A549 (cell line): ENCODE data around the gene ATP13A1. TPM values are rescaled to one million over a fixed set of nuclear protein-coding genes. Genes with fewer than 3 reads are reported as not detected.

ENCODE experiments used
- ATAC-seq, 2 experiments: fragments of 200-7000 bp in 1 of 2; fragments of >200 bp in 1 of 2; cut with Nextera tagmentation in 1 of 2; cut with Tn5 transposase in 1 of 2; 3 replicates each; pipeline versions ENCODE4 v1.8.0 to v1.9.1; 2018 to 2020; ENCODE audit warnings: mild to moderate bottlenecking in 1 of 2, moderate library complexity in 1 of 2
- CTCF ChIA-PET: fragments of 300-600 bp; sonication (Branson Sonifier 250); formaldehyde crosslinking; extraction: SDS; loops from one replicate; lab custom pipeline; 2021; ENCODE audit warnings: antibody characterized with exemption, inconsistent platforms; lab: Yijun Ruan, JAX
- POLR2A ChIA-PET: fragments of 350-600 bp; formaldehyde crosslinking; extraction: SDS; loops from one replicate; lab custom pipeline; 2021; ENCODE audit warnings: antibody characterized with exemption, inconsistent platforms; lab: Yijun Ruan, JAX
- DNase-seq, 2 experiments: peaks; one replicate each; pipeline versions ENCODE4 v3.0.0 to v3.0.0-alpha.2; 2011 to 2016; ENCODE audit warnings: low read depth in 1 of 2, low spot score in 1 of 2
- FAIRE-seq: peaks from 2 replicates; lab custom pipeline; 2011; peaks lifted over from hg19 to GRCh38; lab: Jason Lieb, UNC
- H3K27ac ChIP-seq, 2 experiments: fragments of >200 bp; sonication (Bioruptor Twin); formaldehyde crosslinking; 3 replicates each; pipeline ENCODE4 v1.5.1; 2016 to 2017
- H3K4me1 ChIP-seq: fragments of >200 bp; sonication (Bioruptor Twin); formaldehyde crosslinking; 3 replicates; pipeline ENCODE4 v1.6.1; 2016
- H3K4me2 ChIP-seq: fragments of >200 bp; sonication (Bioruptor Twin); formaldehyde crosslinking; 3 replicates; pipeline ENCODE4 v1.6.1; 2016
- H3K4me3 ChIP-seq: fragments of >200 bp; sonication (Bioruptor Twin); formaldehyde crosslinking; 3 replicates; pipeline ENCODE4 v1.5.1; 2016
- H3K9me3 ChIP-seq: fragments of >200 bp; sonication (Bioruptor Twin); formaldehyde crosslinking; 3 replicates; pipeline ENCODE4 v1.6.1; 2016
- CBX2 ChIP-seq: fragments of 200-600 bp; sonication (generic); IDR thresholded peaks from 2 replicates; pipeline ENCODE4 v1.6.1; 2016; ENCODE audit warnings: low read depth, mild to moderate bottlenecking, borderline replicate concordance
- CHD4 ChIP-seq: fragments of 200-600 bp; sonication (generic); IDR thresholded peaks from 2 replicates; pipeline ENCODE4 v1.6.1; 2016; ENCODE audit warnings: antibody characterized with exemption, mild to moderate bottlenecking, borderline replicate concordance
- EP300 ChIP-seq, 2 experiments: fragments of >200 bp; sonication (Bioruptor Twin); formaldehyde crosslinking; IDR thresholded peaks; 2 replicates in 1 of 2; 3 replicates in 1 of 2; pipeline ENCODE4 v1.6.1; 2016 to 2017
- FOXS1 ChIP-seq: fragments of 250-450 bp; sonication (Bioruptor Pico); IDR thresholded peaks from 2 replicates; pipeline ENCODE4 v1.5.0; 2020; ENCODE audit warnings: mild to moderate bottlenecking, moderate library complexity
- HDAC2 ChIP-seq: fragments of 200-600 bp; sonication (generic); IDR thresholded peaks from 2 replicates; pipeline ENCODE4 v1.6.1; 2016
- HOXA7 ChIP-seq: fragments of 250-450 bp; sonication (Bioruptor Pico); IDR thresholded peaks from 2 replicates; pipeline ENCODE4 v1.5.0; 2020; ENCODE audit warnings: mild to moderate bottlenecking, moderate library complexity
- HOXB13 ChIP-seq: fragments of 250-450 bp; sonication (Bioruptor Pico); IDR thresholded peaks from 2 replicates; pipeline ENCODE4 v1.5.0; 2020; ENCODE audit warnings: low read depth, mild to moderate bottlenecking, moderate library complexity
- HOXB5 ChIP-seq: fragments of 250-450 bp; sonication (Bioruptor Pico); IDR thresholded peaks from 2 replicates; pipeline ENCODE4 v1.5.0; 2020; ENCODE audit warnings: mild to moderate bottlenecking, moderate library complexity
- JUN ChIP-seq, 2 experiments: fragments of >200 bp; sonication (Bioruptor Twin); formaldehyde crosslinking; IDR thresholded peaks; 2 replicates in 1 of 2; 3 replicates in 1 of 2; pipeline ENCODE4 v1.6.1; 2016 to 2017
- KDM1A ChIP-seq: fragments of 200-600 bp; sonication (generic); IDR thresholded peaks from 2 replicates; pipeline ENCODE4 v1.6.1; 2016; ENCODE audit warnings: low read depth, mild to moderate bottlenecking
- KDM5A ChIP-seq: fragments of 200-600 bp; sonication (generic); IDR thresholded peaks from 2 replicates; pipeline ENCODE4 v1.6.1; 2016; ENCODE audit warnings: antibody characterized with exemption, mild to moderate bottlenecking
- MAZ ChIP-seq: fragments of 150-350 bp; IDR thresholded peaks from 2 replicates; pipeline ENCODE4 v1.6.1; 2014; ENCODE audit warnings: antibody characterized with exemption, low read depth, low read length, borderline replicate concordance
- RARB ChIP-seq: fragments of 250-450 bp; sonication (Bioruptor Pico); IDR thresholded peaks from 2 replicates; pipeline ENCODE4 v1.8.0; 2021; ENCODE audit warnings: mild to moderate bottlenecking, moderate library complexity
- RNF2 ChIP-seq: fragments of 200-600 bp; sonication (generic); IDR thresholded peaks from 2 replicates; pipeline ENCODE4 v1.6.1; 2016; ENCODE audit warnings: low read depth, mild to moderate bottlenecking, antibody characterized with exemption, moderate library complexity, borderline replicate concordance
- SMC3 ChIP-seq: fragments of >200 bp; sonication (Bioruptor Twin); formaldehyde crosslinking; IDR thresholded peaks from 3 replicates; pipeline ENCODE4 v1.6.1; 2018; ENCODE audit warnings: inconsistent platforms
- TFCP2L1 ChIP-seq: fragments of 250-450 bp; sonication (Bioruptor Pico); IDR thresholded peaks from 2 replicates; pipeline ENCODE4 v1.5.0; 2021; ENCODE audit warnings: mild to moderate bottlenecking
- TP53 ChIP-seq: fragments of 250-450 bp; sonication (Bioruptor Pico); IDR thresholded peaks from 2 replicates; pipeline ENCODE4 v1.5.0; 2021; ENCODE audit warnings: mild to moderate bottlenecking, moderate library complexity
- ZFP36 ChIP-seq: fragments of 450-650 bp; IDR thresholded peaks from 2 replicates; pipeline ENCODE4 v1.6.1; 2014; ENCODE audit warnings: borderline replicate concordance; ENCODE audit not compliant: partially characterized antibody
- ZNF302 ChIP-seq: fragments of 250-450 bp; sonication (Bioruptor Pico); IDR thresholded peaks from 2 replicates; pipeline ENCODE4 v1.9.0; 2021; ENCODE audit warnings: inconsistent platforms, mild to moderate bottlenecking, moderate library complexity
- WGBS: methylation state at CpG from one replicate; pipeline ENCODE4 v1.1.6; 2017; ENCODE audit errors: missing lambda C conversion rate; 5-methylcytosine and 5-hydroxymethylcytosine counted together
- polyA plus RNA-seq, 4 experiments: library from polyadenylated mRNA; depleted of rRNA in 3 of 4; stranded (reverse); fragments of >200 nt; fragmentation: RNase III in 1 of 4; extraction: RNeasy Plus Mini Kit Qiagen cat#74134 plus additional on column Dnase treatment in 1 of 4; gene quantifications; 2 replicates in 3 of 4; 3 replicates in 1 of 4; pipeline ENCODE4 v1.2.3, GENCODE V29; 2011 to 2017
- TF ChIP-seq, protein P1 (sequence below): IDR thresholded peaks from 2 replicates; pipeline ENCODE4 v1.6.1; 2012
- TF ChIP-seq, protein P2 (sequence below): IDR thresholded peaks from 2 replicates; pipeline ENCODE4 v1.6.1; 2012
- TF ChIP-seq, protein P3 (sequence below): fragments of 450-650 bp; IDR thresholded peaks from 2 replicates; pipeline ENCODE4 v1.6.1; 2014; ENCODE audit warnings: antibody characterized with exemption
- TF ChIP-seq, protein P4 (sequence below): IDR thresholded peaks from 2 replicates; pipeline ENCODE4 v1.6.1; 2012; ENCODE audit warnings: low read depth, borderline replicate concordance
- TF ChIP-seq, protein P5 (sequence below): fragments of 200-600 bp; sonication (generic); IDR thresholded peaks from 2 replicates; pipeline ENCODE4 v1.6.1; 2016; ENCODE audit warnings: antibody characterized with exemption, mild to moderate bottlenecking, moderate library complexity

ATP13A1 gene
- polyA plus RNA-seq, 2 of the 4 experiments (the other 2 are of a cell fraction), result 10.8 to 30.1 TPM

DNA sequence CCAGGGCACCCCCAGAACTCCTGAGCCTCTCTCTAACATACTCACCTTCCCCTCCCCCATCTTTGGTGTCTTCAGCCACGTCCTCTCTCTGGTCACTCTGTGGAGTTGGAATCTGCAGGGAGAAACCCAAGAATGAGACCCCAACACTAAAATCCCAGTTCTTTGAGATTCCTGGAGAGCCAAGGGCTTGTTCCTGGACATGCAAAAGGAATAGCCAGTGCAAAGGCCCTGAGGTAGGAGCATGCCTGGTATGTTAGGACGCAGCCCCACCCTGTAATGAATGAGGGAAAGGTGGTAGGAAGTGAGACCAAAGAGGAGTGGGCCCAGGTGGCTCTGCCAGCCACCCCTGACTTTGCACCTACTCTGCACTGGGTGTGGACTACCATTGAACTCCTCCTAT is 33.0 kb downstream of the ATP13A1 start:
- Histone ChIP-seq H3K4me3 (no peak overlapping the region), H3K27ac (no peak overlapping the region), H3K4me2 (no peak overlapping the region)
- WGBS, result 100% methylated on average over 2 of the region's 2 CpGs
- ChIA-PET POLR2A (no interaction called here), CTCF (interaction anchor here (1.1 kb wide), 1 partner anchor 98 kb away, joined by 5 read pairs; no protein-coding TSS in a partner anchor)
- no peak for ATAC-seq
- no peak for TF ChIP-seq JUN (IDR thresholded peaks at IDR 0.05)
- peak; percentile 11; the same call in 1 of the 2 replicates for TF ChIP-seq KDM1A
- TF ChIP-seq, all 56 proteins: peak for 1
- Histone ChIP-seq H3K4me1 (no peaks in the 10 kb centered on the region), H3K9me3 (no peaks in the 10 kb centered on the region)
- FAIRE-seq (no peak), DNase-seq (no peak)

DNA sequence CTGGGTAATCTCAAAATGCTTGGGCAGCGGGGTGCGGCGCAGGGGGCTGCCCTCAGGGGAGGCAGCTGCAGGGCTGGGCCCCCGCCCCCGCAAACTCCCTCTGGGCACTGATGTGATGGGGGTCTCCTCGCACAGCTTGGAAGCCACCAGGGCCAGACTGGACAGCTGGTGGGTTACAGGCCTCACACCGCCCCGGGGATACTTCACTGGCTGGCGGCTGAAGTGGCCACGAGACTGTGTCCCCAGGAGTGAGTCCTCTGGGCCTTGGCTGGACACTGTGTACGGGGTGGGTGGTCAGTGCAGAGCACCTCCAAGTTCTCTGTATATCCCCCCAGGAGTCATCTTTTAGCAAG is 33.4 kb downstream of the ATP13A1 start:
- 100% methylated on average over 1 of the region's 11 CpGs for WGBS
- H3K27ac ChIP-seq, result no peak overlapping the region
- DNase-seq (no peak), FAIRE-seq (no peak), ATAC-seq (no peak)
- no peak overlapping the region for H3K4me3 ChIP-seq
- ChIA-PET POLR2A (no interaction called here), CTCF (no interaction called here)
- no peaks in the 10 kb centered on the region for H3K9me3 ChIP-seq
- TF ChIP-seq ZNF302 (CRISPR knock-in tag), result no peak
- TF ChIP-seq, protein P1, sequence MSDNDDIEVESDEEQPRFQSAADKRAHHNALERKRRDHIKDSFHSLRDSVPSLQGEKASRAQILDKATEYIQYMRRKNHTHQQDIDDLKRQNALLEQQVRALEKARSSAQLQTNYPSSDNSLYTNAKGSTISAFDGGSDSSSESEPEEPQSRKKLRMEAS, result no peak
- TF ChIP-seq EP300 (IDR thresholded peaks at IDR 0.05), result no peak
- TF ChIP-seq, protein P2, sequence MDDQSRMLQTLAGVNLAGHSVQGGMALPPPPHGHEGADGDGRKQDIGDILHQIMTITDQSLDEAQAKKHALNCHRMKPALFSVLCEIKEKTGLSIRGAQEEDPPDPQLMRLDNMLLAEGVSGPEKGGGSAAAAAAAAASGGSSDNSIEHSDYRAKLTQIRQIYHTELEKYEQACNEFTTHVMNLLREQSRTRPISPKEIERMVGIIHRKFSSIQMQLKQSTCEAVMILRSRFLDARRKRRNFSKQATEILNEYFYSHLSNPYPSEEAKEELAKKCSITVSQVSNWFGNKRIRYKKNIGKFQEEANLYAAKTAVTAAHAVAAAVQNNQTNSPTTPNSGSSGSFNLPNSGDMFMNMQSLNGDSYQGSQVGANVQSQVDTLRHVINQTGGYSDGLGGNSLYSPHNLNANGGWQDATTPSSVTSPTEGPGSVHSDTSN, result no peak
- TF ChIP-seq, protein P3, sequence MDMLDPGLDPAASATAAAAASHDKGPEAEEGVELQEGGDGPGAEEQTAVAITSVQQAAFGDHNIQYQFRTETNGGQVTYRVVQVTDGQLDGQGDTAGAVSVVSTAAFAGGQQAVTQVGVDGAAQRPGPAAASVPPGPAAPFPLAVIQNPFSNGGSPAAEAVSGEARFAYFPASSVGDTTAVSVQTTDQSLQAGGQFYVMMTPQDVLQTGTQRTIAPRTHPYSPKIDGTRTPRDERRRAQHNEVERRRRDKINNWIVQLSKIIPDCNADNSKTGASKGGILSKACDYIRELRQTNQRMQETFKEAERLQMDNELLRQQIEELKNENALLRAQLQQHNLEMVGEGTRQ, result no peak
- no peak for TF ChIP-seq HDAC2
- TF ChIP-seq CBX2, result no peak
- no peak for TF ChIP-seq SMC3
- no peak for TF ChIP-seq RARB (CRISPR knock-in tag)
- no peak for TF ChIP-seq HOXB13 (CRISPR knock-in tag)
- no peak overlapping the region for H3K4me2 ChIP-seq
- no peaks in the 10 kb centered on the region for H3K4me1 ChIP-seq

DNA sequence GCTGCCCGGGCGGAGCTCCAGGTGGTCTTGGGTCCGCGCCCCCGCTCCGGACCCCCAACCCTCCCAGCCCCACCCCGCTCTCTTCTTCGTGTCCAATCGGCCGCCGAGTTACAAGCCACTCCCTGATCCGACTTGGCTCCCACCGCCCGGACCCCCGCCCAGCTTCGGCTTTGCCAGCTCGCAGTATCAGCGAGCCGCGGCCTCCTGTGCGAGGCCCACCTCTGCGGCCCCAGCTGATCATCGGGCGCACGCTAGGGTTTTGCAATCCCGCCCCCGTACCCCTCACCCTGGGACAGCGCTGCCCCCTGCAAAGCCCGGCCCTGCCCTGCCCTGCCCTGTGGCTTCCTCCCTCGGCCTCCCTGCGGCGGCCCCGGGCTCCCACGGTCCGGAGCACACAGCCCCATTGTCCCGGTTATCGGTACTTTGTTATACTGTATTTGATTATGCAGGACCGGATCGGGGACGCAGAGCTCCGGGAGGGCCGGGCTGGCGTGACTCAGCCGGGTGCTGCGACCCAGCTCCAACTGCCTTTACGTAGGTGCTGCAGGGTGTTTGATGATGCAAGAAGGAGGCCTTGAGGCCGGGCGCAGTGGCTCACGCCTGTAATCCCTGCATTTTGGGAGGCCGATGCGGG is 34.9 kb downstream of the ATP13A1 start:
- H3K9me3 ChIP-seq, result no peaks in the 10 kb centered on the region
- peak overlapping the region; percentile 49 for H3K4me3 ChIP-seq
- peak in 1 of 2 experiments; percentile 25 for DNase-seq
- peak overlapping the region; percentile 83 for H3K4me2 ChIP-seq
- ChIA-PET POLR2A (no interaction called here), CTCF (interaction anchor here (1.3 kb wide), 1 partner anchor 15 kb away, joined by 7 read pairs; the partner anchor contains the start of gene GMIP)
- TF ChIP-seq HOXA7 (CRISPR knock-in tag), result no peak
- TF ChIP-seq HOXB5 (CRISPR knock-in tag), result no peak
- TF ChIP-seq KDM1A, result no peak
- TF ChIP-seq ZFP36, result no peak
- TF ChIP-seq RNF2, result no peak
- no peak for TF ChIP-seq ZNF302 (CRISPR knock-in tag)
- TF ChIP-seq KDM5A, result no peak
- TF ChIP-seq, protein P4, sequence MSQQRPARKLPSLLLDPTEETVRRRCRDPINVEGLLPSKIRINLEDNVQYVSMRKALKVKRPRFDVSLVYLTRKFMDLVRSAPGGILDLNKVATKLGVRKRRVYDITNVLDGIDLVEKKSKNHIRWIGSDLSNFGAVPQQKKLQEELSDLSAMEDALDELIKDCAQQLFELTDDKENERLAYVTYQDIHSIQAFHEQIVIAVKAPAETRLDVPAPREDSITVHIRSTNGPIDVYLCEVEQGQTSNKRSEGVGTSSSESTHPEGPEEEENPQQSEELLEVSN, result no peak
- TF ChIP-seq FOXS1 (CRISPR knock-in tag), result no peak
- no peak for TF ChIP-seq TFCP2L1 (CRISPR knock-in tag)
- TF ChIP-seq CHD4, result no peak
- TF ChIP-seq TP53 (CRISPR knock-in tag), result no peak
- TF ChIP-seq, protein P5, sequence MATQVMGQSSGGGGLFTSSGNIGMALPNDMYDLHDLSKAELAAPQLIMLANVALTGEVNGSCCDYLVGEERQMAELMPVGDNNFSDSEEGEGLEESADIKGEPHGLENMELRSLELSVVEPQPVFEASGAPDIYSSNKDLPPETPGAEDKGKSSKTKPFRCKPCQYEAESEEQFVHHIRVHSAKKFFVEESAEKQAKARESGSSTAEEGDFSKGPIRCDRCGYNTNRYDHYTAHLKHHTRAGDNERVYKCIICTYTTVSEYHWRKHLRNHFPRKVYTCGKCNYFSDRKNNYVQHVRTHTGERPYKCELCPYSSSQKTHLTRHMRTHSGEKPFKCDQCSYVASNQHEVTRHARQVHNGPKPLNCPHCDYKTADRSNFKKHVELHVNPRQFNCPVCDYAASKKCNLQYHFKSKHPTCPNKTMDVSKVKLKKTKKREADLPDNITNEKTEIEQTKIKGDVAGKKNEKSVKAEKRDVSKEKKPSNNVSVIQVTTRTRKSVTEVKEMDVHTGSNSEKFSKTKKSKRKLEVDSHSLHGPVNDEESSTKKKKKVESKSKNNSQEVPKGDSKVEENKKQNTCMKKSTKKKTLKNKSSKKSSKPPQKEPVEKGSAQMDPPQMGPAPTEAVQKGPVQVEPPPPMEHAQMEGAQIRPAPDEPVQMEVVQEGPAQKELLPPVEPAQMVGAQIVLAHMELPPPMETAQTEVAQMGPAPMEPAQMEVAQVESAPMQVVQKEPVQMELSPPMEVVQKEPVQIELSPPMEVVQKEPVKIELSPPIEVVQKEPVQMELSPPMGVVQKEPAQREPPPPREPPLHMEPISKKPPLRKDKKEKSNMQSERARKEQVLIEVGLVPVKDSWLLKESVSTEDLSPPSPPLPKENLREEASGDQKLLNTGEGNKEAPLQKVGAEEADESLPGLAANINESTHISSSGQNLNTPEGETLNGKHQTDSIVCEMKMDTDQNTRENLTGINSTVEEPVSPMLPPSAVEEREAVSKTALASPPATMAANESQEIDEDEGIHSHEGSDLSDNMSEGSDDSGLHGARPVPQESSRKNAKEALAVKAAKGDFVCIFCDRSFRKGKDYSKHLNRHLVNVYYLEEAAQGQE, result no peak
- TF ChIP-seq MAZ, result no peak
- H3K4me1 ChIP-seq, result no peaks in the 10 kb centered on the region
- H3K27ac ChIP-seq, result peak overlapping the region; percentile 47 to 79
- 88% methylated on average over 5 of the region's 51 CpGs for WGBS
- peak in 1 of 2 experiments; percentile 45; a peak in 3 of 6 replicates for ATAC-seq
- FAIRE-seq, result no peak
